Ovary (tissue), 3 donors: Measurements from ENCODE around the gene TMEM63C.

Experiments used
- EP300 ChIP-seq: sonication (generic); formaldehyde crosslinking; IDR thresholded peaks from one replicate; pipeline ENCODE4 v1.6.1; 2017; ENCODE audit warnings: antibody characterized with exemption
- POLR2A ChIP-seq: fragments of 450-650 bp; IDR thresholded peaks from one replicate; pipeline ENCODE4 v1.6.1; 2017; ENCODE audit warnings: antibody characterized with exemption, mild to moderate bottlenecking, moderate library complexity
- TF ChIP-seq, protein P1 (sequence below), 3 donors: fragments of 450-650 bp in 2 of 3; fragments of 200-600 bp in 1 of 3; IDR thresholded peaks; one replicate each; pipeline versions ENCODE4 v1.5.1 to v1.8.0; 2016 to 2022; ENCODE audit warnings: antibody characterized with exemption in 3 of 3, mild to moderate bottlenecking in 1 of 3
- donor health status: DM: no; HTN: no; CAD: no.

GRCh38 chr14:77206261-77206824 is 24.7 kb downstream of the TMEM63C start:
- TF ChIP-seq, protein P1, sequence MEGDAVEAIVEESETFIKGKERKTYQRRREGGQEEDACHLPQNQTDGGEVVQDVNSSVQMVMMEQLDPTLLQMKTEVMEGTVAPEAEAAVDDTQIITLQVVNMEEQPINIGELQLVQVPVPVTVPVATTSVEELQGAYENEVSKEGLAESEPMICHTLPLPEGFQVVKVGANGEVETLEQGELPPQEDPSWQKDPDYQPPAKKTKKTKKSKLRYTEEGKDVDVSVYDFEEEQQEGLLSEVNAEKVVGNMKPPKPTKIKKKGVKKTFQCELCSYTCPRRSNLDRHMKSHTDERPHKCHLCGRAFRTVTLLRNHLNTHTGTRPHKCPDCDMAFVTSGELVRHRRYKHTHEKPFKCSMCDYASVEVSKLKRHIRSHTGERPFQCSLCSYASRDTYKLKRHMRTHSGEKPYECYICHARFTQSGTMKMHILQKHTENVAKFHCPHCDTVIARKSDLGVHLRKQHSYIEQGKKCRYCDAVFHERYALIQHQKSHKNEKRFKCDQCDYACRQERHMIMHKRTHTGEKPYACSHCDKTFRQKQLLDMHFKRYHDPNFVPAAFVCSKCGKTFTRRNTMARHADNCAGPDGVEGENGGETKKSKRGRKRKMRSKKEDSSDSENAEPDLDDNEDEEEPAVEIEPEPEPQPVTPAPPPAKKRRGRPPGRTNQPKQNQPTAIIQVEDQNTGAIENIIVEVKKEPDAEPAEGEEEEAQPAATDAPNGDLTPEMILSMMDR (IDR thresholded peaks at IDR 0.05): no peak
- TF ChIP-seq EP300 (no peak), POLR2A (no peak)
